ENCODE data around the gene B4GALT1. TPM values are rescaled to one million over a fixed set of nuclear protein-coding genes. Genes with fewer than 3 reads are reported as not detected.

B4GALT1 gene
- total and polyA plus RNA-seq, 2 of the 8 experiments (the other 6 are each of a cell fraction or from before 2014, with no cell fraction given), result 12.8 to 18.2 TPM

DNA sequence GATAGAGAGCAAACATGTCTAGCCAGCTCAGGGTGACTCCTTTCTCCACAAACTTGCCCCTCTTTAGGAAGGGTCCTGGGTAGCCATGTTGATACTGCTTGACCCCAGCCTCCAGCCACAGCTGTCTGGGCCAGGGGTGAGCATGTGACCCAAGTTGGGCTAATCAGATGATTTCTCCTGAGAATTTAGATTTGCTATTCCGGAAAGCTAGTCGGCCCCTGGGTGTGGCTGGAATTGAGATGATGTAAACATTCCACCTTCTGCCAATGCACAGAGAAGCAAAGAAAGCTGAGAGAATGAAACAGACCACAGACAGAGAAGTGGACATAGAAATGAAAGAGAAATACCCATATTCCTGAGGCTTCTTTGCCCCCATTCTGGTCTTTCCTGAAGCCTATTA, 17.8 kb upstream of the B4GALT1 start (continued):
- no peak for TF ChIP-seq JUN (IDR thresholded peaks at IDR 0.05; ENCODE audit: low read depth, low read length)
